NCI-H2107 treated with DMSO at 0.1 percent for 48 hours (cell line): Measurements from ENCODE around the gene CALHM1.
"Not testable (repeated sequence)": the region's sequence is repeated elsewhere in the genome, so short reads cannot be mapped to it uniquely, and the experiment has no call there.

Experiments
- DNase-seq: peaks from one replicate; lab custom pipeline; 2025; ENCODE audit not compliant: unreplicated experiment; lab: John Stamatoyannopoulos, UW

Gene CALHM1

GRCh38 chr10:103458720-103459119, at the start of gene CALHM1:
Gene CALHM1 (minus strand): TSS chr10:103458900. CDS start chr10:103458751, 149 bp downstream.
- DNase-seq: peak; percentile 63

DNA sequence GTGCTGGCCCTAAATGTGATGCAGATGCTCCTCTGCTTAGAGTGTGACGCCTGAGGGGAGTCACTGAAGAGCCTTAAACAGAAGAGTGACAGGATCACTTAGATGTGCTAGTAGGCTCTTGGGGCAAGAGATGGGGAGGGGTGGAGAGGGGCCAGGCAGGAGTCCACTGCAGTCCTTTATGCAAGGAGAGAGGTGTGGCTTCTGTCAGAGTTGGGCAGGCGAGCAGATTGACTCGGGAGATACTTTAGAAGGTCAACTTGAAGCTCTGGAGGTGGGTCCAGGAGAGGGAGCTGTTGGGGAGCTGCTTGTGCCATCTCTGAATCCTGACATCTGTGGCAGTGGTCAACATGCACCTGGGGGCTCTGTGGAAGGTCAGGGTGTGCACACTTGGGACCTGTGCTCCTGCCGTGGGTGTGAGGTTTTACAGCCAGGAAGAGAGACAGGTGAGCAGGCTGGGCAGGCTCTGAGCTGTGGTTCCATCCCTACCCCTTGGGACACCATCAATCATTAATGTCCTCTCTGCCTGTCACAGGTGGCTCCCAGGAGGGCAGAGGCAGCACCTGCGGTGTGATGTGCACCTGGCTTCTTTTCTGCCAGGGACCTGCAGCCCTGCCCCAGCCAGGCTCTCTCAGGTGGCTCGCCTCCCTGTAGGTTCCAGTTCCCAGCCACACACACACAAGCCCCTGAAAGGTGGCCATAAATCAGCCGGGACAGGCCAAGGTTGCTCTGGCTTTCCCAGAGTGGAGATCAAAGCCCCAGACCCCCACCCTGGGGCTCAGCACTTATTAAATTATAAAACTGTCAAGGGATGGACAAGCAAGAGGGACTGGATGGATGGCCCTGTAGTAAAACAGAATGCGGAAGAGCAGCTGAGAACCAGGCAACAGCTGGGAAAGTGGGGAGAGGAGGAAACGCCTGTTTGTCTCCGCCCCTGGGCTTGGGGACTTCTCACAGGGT, 48.8 kb upstream of the CALHM1 start:
- peak; percentile 69 for DNase-seq

GRCh38 chr10:103506061-103506460, 47.4 kb upstream of the CALHM1 start:
- no peak for DNase-seq

- peak; percentile 49 for DNase-seq
These were observed 45.6 kb upstream of the CALHM1 start for GRCh38 chr10:103504181-103504783.

DNA sequence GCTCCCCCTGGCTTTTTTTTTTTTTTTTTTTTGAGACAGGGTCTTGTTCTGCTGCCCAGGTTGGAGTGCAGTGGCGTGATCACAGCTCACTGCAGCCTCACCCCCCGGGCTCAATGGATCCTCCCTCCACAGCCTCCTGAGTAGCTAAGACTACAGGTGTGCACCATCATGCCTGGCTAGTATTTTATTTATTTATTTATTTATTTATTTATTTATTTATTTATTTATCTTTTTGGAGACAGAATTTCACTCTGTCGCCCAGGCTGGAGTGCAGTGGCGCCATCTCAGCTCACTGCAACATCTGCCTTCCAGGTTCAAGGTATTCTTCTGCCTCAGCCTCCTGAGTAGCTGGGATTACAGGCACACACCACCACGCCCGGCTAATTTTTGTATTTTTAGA, 45.1 kb upstream of the CALHM1 start:
- not testable (repeated sequence) for DNase-seq

- DNase-seq: no peak
These were observed 44.4 kb upstream of the CALHM1 start for GRCh38 chr10:103502849-103503660.

- no peak for DNase-seq
These were observed 42.5 kb upstream of the CALHM1 start for GRCh38 chr10:103501186-103501585.

DNA sequence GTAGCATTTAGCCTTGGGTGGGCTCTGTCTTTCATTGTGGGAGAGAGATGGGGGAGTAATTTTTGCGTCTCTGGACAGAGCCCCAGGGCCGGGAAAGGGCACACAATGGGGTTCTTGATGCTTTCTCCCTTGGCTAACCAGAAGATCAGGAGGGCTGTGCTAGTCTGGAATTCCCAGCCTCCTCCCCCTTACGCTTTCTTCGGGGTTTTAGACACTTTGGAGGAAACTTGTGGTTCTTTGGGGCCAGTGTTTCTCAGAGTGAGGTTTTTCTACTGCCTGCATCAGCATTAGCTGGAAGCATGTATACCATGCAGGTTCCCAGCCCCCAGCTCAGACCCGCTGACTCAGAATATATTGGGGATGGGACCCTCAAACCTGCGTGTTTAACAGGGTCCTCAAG, 41.8 kb upstream of the CALHM1 start:
- no peak for DNase-seq

DNA sequence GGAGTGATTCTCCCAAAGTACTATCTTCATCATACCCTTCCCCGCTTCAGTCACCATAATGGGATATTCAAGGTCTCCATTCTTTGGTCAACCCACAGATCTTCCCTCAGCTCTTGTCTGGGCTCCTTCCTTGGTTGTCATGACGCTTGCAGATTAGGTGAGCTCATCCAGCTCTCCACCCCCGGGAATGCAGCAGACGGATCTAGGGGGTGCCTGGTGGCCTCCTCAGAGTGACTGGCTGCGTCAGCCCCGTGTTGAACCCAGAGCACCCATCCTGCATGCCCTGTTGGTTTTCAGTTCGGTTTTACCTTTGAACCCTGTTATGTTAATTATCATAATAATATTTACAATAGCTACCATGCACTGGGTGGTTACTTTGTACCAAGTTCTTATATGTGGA, 41.2 kb upstream of the CALHM1 start:
- no peak for DNase-seq

GRCh38 chr10:103498936-103499638, 40.4 kb upstream of the CALHM1 start:
- DNase-seq: peak; percentile 62

DNA sequence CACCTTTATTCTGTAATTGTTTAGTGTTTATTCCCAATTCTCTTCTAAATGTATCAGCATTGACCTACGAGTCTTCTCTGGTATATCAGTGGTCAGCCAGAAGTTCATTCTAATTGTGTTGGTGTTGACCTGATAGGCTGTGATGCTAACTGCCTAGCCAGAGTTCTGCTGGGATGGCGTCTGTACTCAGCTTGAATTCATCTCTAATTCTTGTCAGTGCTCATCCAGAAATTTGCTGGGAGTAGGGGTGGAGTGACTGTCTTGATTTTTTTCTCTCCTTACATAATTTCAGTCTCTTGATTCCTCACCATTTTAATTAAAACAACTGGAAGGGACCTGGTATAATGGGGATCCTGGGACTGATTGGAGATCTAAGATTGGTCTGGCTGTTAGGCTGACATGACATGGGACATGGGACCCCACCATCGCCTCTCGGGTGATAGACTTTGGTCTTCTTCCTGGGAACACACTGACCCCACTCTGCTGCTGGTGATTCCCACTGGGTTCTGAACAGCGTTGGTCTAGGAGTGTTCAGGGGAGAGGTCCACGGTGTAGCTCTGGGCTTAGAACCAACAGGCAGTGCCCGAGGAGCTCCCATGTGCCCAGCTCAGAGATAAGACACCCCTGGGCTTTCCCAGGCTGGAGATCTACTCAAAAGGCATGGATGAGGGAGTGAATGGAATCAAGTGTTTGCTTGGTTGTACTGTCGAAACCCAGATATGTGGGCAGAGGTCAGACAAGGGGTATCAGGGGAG, 38.6 kb upstream of the CALHM1 start:
- no peak for DNase-seq

DNA sequence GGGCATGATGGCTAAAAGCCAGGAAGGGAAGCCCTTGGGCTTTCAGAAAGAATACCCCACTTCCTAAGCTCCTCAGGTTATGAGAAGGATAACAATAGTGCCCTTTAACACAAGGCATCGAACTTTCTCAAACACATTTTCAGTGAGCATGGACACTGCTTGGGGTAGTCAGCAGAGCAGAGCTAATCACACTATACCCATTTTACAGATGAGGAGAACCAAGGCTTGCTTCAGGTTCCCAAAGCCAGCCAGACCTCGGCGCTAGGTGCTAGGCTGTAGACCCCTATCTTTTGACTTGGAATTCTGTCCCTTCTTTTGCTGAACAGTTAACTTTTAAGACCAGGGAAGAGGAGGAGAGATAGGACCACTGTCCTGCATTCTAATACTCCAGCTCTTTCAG, 36.6 kb upstream of the CALHM1 start:
- DNase-seq: no peak

GRCh38 chr10:103493916-103494877, 35.5 kb upstream of the CALHM1 start:
- DNase-seq: peak; percentile 12

GRCh38 chr10:103493362-103493915, 34.7 kb upstream of the CALHM1 start, which contains the start of gene NEURL1:
Gene NEURL1 (plus strand): TSS chr10:103493705. CDS start chr10:103494388, 683 bp downstream.
- DNase-seq: no peak

DNA sequence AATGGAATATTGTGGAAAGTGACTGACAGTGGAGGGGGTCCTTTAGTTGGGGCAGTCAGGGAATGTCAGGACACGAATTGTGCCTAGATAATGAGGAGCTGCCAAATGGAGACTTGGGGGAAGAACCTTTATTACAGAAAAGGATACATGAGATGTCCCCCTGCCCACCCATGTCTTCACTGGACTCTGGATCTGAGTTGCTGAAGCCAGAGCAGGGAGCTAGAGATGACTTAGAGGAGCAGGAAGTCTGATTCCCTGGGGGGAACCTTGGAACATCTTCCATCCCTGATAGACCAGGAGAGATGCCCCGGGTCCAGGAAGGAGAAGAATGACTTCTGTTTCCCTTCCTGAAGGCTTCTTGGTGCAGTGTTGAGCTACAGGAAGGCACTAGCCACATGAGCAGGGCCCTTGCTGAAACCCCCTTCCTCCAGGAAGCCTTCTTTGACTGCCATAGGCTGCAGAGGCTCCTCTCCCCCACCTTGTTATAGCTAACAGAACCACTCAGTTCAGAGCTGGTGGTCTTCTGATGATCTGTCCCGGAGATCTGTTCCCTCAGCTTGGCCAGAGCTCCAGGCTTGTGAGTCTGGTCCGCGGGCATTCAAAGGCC, 34.1 kb upstream of the CALHM1 start:
- DNase-seq: no peak

GRCh38 chr10:103491729-103492364, 33.1 kb upstream of the CALHM1 start:
- no peak for DNase-seq

DNA sequence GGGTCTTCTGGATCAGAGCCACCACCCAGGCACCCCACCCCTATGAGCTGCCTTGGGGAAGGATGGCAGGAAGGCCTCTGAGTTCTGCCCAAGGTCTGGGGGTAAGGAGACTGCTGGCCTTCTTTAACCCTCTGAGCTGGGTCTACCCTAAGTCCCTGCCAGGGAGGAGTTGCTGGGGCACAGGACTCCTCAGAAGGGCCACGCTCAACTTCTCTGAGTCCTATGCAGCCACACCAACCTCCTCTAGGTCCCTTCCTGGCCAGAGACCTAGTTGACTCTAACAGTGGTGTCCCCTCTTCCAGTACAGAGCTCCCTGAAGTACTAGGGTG, 32.2 kb upstream of the CALHM1 start:
- DNase-seq: no peak

DNA sequence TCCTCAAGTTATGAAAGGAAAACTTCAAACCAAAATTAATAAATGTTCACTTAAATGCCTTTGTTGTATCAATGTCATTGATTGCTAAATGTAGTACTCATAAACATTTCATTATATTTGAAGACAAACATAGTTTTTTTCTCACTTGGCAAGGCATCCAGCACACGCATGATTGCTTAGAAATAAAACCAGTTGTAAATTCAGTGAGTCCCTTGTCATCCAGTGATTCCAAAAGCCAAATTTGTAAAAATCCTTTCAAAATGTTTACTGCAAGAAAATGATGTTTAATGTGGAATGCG, 28.7 kb upstream of the CALHM1 start:
- no peak for DNase-seq
